Spinal cord (tissue), 10 donors: ENCODE data around the gene AMIGO1. TPM values are rescaled to one million over a fixed set of nuclear protein-coding genes. Genes with fewer than 3 reads are reported as not detected.

Experiments
- DNase-seq, 6 donors: peaks; one replicate each; pipeline versions ENCODE4 v3.0.0 to v3.0.0-alpha.2; 2013 to 2015; ENCODE audit warnings: low spot score in 6 of 6, low read depth in 4 of 6
- H3K27ac ChIP-seq: one replicate; pipeline ENCODE4 v1.5.1; 2013; ENCODE audit warnings: low read depth, low read length, control low read depth
- H3K27me3 ChIP-seq: one replicate; pipeline ENCODE4 v1.6.1; 2013; ENCODE audit warnings: low read length; ENCODE audit not compliant: control insufficient read depth, insufficient read depth
- H3K36me3 ChIP-seq: one replicate; pipeline ENCODE4 v1.6.1; 2013; ENCODE audit warnings: low read length; ENCODE audit not compliant: control insufficient read depth, insufficient read depth
- H3K4me1 ChIP-seq: one replicate; pipeline ENCODE4 v1.6.1; 2013; ENCODE audit warnings: low read length; ENCODE audit not compliant: control insufficient read depth, insufficient read depth
- H3K4me3 ChIP-seq: one replicate; pipeline ENCODE4 v1.5.1; 2013; ENCODE audit warnings: low read depth, low read length, control low read depth
- H3K9me3 ChIP-seq: one replicate; pipeline ENCODE4 v1.6.1; 2013; ENCODE audit warnings: low read length; ENCODE audit not compliant: control insufficient read depth, insufficient read depth
- WGBS: methylation state at CpG from one replicate; pipeline ENCODE4 v1.1.5; 2013; ENCODE audit warnings: missing lambda C conversion rate; ENCODE audit not compliant: insufficient coverage; 5-methylcytosine and 5-hydroxymethylcytosine counted together
- polyA plus RNA-seq, 2 donors: library from polyadenylated mRNA; unstranded; fragments of 120-200 nt; gene quantifications; one replicate each; pipeline ENCODE4 v1.2.1, GENCODE V29; 2013; ENCODE audit not compliant: insufficient read length in 2 of 2
- total RNA-seq, 2 donors: library from RNA; depleted of rRNA in 1 of 2; stranded (reverse); fragments of 120-200 nt in 1 of 2; fragments of >200 nt in 1 of 2; gene quantifications; one replicate each; pipeline versions ENCODE4 v1.2.3 to v1.2.4, GENCODE V29; 2013 to 2014
- donor health status: healthy.

The AMIGO1 gene
- total and polyA plus RNA-seq, 4 donors = 12.6 to 18.9 (median 17.8) TPM

- Histone ChIP-seq H3K36me3 (peaks cover 56% of the 10 kb centered on the region), H3K9me3 (no peaks in the 10 kb centered on the region), H3K27ac (no peak overlapping the region), H3K4me1 (peaks cover 32% of the 10 kb centered on the region), H3K27me3 (no peaks in the 10 kb centered on the region), H3K4me3 (no peak overlapping the region)
- DNase-seq = peak in 1 of 6 donors; percentile 32
- 49% methylated on average over 4 of the region's 5 CpGs for WGBS
Observed at GRCh38 chr1:109487261-109487660, 22.3 kb downstream of the AMIGO1 start.

DNA sequence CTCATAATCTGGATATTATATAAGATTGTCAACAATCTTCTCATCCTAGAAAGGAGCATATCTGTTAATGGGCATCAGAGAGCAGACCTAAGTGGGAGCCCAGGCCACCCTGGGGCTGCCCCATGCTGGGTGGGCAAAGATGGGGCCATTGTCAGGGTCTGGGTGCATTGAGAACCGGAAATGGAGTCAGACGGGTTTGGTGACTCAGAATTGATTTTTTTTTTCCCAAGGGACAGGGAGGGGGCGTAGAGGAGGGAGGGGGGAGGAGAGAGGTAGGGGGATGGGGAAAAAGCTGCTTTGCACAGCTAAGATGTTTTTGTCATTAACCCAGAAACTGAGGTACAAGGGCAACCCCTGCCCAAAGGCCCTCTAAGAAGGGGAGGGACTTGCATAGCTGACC lies 24.5 kb downstream of the AMIGO1 start:
- Histone ChIP-seq H3K4me3 (peak overlapping the region; percentile 78), H3K27me3 (no peaks in the 10 kb centered on the region), H3K27ac (no peak overlapping the region), H3K9me3 (no peaks in the 10 kb centered on the region), H3K4me1 (peaks cover 28% of the 10 kb centered on the region), H3K36me3 (peaks cover 38% of the 10 kb centered on the region)
- 0% methylated on average over 1 of the region's 3 CpGs for WGBS
- peak in 1 of 6 donors; percentile 32 for DNase-seq

- Histone ChIP-seq H3K4me3 (peak overlapping the region; percentile 78), H3K9me3 (no peaks in the 10 kb centered on the region), H3K36me3 (peaks cover 33% of the 10 kb centered on the region), H3K27me3 (no peaks in the 10 kb centered on the region), H3K27ac (no peak overlapping the region), H3K4me1 (peaks cover 28% of the 10 kb centered on the region)
- 0% methylated on average over 11 of the region's 15 CpGs for WGBS
- no peak for DNase-seq
Observed at GRCh38 chr1:109484519-109484975, 25.0 kb downstream of the AMIGO1 start.

- under 1% methylated on average over 68 of the region's 73 CpGs for WGBS
Observed at GRCh38 chr1:109483672-109484518, 25.6 kb downstream of the AMIGO1 start, which contains the start of gene ATXN7L2. ATXN7L2 (plus strand) TSS chr1:109483905; CDS start chr1:109483954, 49 bp downstream.

GRCh38 chr1:109482791-109483671 lies 26.5 kb downstream of the AMIGO1 start:
- Histone ChIP-seq H3K4me1 (peaks cover 28% of the 10 kb centered on the region), H3K4me3 (peak overlapping the region; percentile 69), H3K9me3 (no peaks in the 10 kb centered on the region), H3K27ac (peak overlapping the region; percentile 67), H3K36me3 (peaks cover 18% of the 10 kb centered on the region), H3K27me3 (peaks cover 4% of the 10 kb centered on the region)
- peak in 3 of 6 donors; percentile 51 to 94 (median 77) for DNase-seq
- 3% methylated on average over 20 of the region's 29 CpGs for WGBS

More at GRCh38 chr1:109483672-109484518, 25.6 kb downstream of the AMIGO1 start, which contains the start of gene ATXN7L2:
- Histone ChIP-seq H3K36me3 (peaks cover 27% of the 10 kb centered on the region), H3K9me3 (no peaks in the 10 kb centered on the region), H3K27me3 (peaks cover 1% of the 10 kb centered on the region), H3K4me1 (peaks cover 28% of the 10 kb centered on the region), H3K27ac (peak within 1 kb of the TSS; percentile 95), H3K4me3 (peak within 1 kb of the TSS; percentile 78)
- peak; percentile 74 to 98 (median 87) for DNase-seq

- Histone ChIP-seq H3K4me3 (no peak overlapping the region), H3K27ac (no peak overlapping the region), H3K36me3 (peaks cover 10% of the 10 kb centered on the region), H3K4me1 (peaks cover 24% of the 10 kb centered on the region), H3K9me3 (no peaks in the 10 kb centered on the region), H3K27me3 (peaks cover 10% of the 10 kb centered on the region)
- no peak for DNase-seq
Observed at GRCh38 chr1:109482242-109482641, 27.3 kb downstream of the AMIGO1 start.

DNA sequence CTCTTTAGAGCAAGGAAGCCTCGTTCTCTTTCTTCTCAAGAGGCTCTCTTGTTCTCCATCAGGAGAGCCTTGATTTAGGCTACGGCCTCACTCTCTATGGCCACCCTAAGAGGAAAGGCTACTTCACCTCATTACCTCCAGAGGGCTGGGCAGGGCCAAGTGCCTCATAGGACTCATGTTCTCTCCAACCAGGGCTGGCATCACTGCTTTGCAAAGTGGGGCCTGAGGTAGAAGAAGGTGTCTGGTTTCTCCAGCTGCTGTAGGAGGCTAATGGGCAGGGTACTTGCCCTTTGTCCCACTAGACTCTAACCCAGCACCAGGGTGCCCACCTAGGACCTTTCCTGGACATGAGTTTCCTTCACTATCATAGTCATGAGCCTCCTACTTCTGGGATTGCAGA lies 27.9 kb downstream of the AMIGO1 start:
- Histone ChIP-seq H3K27ac (no peak overlapping the region), H3K4me3 (no peak overlapping the region), H3K36me3 (peaks cover 6% of the 10 kb centered on the region), H3K4me1 (peaks cover 20% of the 10 kb centered on the region), H3K27me3 (peaks cover 12% of the 10 kb centered on the region), H3K9me3 (no peaks in the 10 kb centered on the region)
- DNase-seq = no peak
- WGBS = 50% methylated on average over 1 of the region's 2 CpGs

DNA sequence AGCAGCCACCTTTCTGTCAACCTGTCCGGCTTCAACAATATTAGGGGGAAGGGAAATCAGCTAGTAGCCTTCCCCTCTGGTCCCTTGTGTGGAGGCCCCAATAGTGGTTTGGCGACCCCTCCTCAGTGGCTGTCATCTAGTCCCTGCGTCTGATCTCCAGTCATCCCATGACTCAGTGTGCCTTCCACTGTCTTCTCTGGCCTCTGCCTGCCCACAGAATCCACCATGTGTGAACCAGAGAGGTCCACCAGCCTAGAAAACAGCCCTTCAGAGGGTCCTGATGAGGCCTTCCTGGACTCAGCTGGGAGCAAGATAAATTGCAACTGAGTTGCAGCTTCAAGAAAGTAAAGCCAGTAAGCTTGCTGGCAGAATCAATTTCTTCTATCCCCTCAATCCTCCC lies 29.6 kb downstream of the AMIGO1 start:
- 100% methylated on average over 3 of the region's 3 CpGs for WGBS
- Histone ChIP-seq H3K27me3 (peaks cover 20% of the 10 kb centered on the region), H3K4me1 (peaks cover 18% of the 10 kb centered on the region), H3K4me3 (no peak overlapping the region), H3K36me3 (no peaks in the 10 kb centered on the region), H3K9me3 (no peaks in the 10 kb centered on the region), H3K27ac (no peak overlapping the region)
- DNase-seq = no peak

DNA sequence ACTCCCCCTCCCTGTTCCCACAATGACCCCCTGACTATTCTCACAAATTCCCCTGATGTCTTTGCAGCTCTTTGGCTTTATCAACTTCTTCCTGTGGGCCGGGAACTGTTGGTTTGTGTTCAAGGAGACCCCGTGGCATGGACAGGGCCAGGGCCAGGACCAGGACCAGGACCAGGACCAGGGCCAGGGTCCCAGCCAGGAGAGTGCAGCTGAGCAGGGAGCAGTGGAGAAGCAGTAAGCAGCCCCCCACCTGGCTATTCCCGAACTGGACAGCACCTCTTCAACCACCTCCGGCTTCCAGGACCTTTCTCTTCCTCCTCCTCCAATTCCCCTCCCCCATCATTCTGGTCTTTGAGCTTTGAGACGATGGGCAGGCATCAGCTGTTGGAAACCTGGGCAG lies 30.2 kb downstream of the AMIGO1 start:
- peaks cover 12% of the 10 kb centered on the region for H3K4me1 ChIP-seq
- H3K27me3 ChIP-seq = peaks cover 20% of the 10 kb centered on the region
- no peaks in the 10 kb centered on the region for H3K36me3 ChIP-seq
- no peak overlapping the region for H3K27ac ChIP-seq
- WGBS = 68% methylated on average over 5 of the region's 5 CpGs
- no peaks in the 10 kb centered on the region for H3K9me3 ChIP-seq
- no peak overlapping the region for H3K4me3 ChIP-seq
- no peak for DNase-seq
